ENCODE results near the gene PKP1. TPM values are rescaled to one million over a fixed set of nuclear protein-coding genes. Genes with fewer than 3 reads are reported as not detected.

The PKP1 gene
- total and polyA plus RNA-seq, 10 of the 15 experiments (the other 5 are each of a cell fraction or from before 2014, with no cell fraction given): 0.03 TPM; not detected in 9

GRCh38 chr1:201268604-201269151 is 14.6 kb upstream of the PKP1 start (continued):
- TF ChIP-seq RUNX3 (IDR thresholded peaks at IDR 0.05; ENCODE audit: low read length) (no peak), ZNF622 (IDR thresholded peaks at IDR 0.05) (no peak), POLR2AphosphoS2 (IDR thresholded peaks at IDR 0.05; ENCODE audit: low read depth, low read length) (no peak), MAX (IDR thresholded peaks at IDR 0.05; ENCODE audit: low read depth, low read length) (no peak), POLR2AphosphoS5 (IDR thresholded peaks at IDR 0.05; ENCODE audit: low read length) (no peak), JUNB (IDR thresholded peaks at IDR 0.05) (no peak), MTA2 (IDR thresholded peaks at IDR 0.05; ENCODE audit: low read depth) (no peak), ESRRA (IDR thresholded peaks at IDR 0.05; ENCODE audit: low read length) (no peak), TCF3 (IDR thresholded peaks at IDR 0.05; ENCODE audit: borderline replicate concordance, insufficient read depth, low read depth, low read length) (no peak), LARP7 (IDR thresholded peaks at IDR 0.05) (no peak), CHD2 (IDR thresholded peaks at IDR 0.05; ENCODE audit: borderline replicate concordance, low read depth, low read length) (no peak)
- TF ChIP-seq, protein P1, sequence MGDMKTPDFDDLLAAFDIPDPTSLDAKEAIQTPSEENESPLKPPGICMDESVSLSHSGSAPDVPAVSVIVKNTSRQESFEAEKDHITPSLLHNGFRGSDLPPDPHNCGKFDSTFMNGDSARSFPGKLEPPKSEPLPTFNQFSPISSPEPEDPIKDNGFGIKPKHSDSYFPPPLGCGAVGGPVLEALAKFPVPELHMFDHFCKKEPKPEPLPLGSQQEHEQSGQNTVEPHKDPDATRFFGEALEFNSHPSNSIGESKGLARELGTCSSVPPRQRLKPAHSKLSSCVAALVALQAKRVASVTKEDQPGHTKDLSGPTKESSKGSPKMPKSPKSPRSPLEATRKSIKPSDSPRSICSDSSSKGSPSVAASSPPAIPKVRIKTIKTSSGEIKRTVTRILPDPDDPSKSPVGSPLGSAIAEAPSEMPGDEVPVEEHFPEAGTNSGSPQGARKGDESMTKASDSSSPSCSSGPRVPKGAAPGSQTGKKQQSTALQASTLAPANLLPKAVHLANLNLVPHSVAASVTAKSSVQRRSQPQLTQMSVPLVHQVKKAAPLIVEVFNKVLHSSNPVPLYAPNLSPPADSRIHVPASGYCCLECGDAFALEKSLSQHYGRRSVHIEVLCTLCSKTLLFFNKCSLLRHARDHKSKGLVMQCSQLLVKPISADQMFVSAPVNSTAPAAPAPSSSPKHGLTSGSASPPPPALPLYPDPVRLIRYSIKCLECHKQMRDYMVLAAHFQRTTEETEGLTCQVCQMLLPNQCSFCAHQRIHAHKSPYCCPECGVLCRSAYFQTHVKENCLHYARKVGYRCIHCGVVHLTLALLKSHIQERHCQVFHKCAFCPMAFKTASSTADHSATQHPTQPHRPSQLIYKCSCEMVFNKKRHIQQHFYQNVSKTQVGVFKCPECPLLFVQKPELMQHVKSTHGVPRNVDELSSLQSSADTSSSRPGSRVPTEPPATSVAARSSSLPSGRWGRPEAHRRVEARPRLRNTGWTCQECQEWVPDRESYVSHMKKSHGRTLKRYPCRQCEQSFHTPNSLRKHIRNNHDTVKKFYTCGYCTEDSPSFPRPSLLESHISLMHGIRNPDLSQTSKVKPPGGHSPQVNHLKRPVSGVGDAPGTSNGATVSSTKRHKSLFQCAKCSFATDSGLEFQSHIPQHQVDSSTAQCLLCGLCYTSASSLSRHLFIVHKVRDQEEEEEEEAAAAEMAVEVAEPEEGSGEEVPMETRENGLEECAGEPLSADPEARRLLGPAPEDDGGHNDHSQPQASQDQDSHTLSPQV (IDR thresholded peaks at IDR 0.05): no peak
